ENCODE results near the gene CORO6. TPM values are rescaled to one million over a fixed set of nuclear protein-coding genes. Genes with fewer than 3 reads are reported as not detected.

Gene CORO6
- total and polyA plus RNA-seq, 2 of the 13 experiments (the other 11 are each of a cell fraction or from before 2014, with no cell fraction given): 0.42 to 0.82 TPM

DNA sequence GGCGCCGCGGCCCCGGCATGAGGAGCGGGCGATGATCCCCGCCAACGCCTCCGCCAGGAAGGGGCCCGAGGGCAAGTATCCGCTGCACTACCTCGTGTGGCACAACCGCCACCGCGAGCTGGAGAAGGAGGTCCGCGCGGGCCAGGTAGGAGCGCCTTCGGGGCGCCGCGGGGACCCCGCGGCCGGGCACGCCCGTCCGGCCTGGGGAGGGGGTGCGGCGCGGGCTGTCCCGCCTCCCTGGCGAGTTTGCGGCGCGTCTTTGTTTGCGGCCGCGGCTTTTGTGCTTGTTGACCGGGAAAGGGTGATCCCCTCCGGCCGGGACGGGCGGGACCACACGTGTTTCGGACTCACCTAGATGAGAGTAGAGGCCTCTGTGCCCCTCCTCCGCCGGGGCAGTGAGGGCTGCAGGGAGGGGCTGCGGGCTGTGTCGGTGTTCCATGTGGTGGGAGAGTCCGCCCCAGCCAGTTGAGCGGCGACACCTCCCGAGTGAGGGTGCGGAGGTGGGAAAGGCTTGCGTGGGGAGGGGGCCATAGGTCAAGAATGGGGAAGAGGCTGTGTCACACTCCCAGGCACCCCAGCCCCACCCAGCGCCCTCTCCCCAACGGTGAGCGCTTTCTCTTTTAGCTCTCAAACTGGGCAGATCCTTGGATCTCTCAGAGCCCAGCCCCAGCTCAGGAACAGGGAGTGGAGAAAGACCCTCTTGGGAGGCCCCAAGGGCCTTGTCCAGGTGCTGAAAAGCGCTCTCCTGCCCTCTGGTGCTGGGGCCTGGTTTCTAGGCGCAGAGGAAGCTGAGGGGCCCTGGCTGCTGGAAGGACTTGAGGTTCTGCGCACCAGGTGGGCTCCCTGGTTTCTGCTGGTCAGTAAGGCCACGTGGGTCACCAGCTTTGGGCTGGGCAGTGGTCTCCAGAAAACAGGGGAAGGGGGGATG, 28.9 kb downstream of the CORO6 start (continued):
- peak; percentile 61; the same call in 1 of the 2 replicates for TF ChIP-seq NRL (CRISPR knock-in tag; IDR thresholded peaks at IDR 0.05; ENCODE audit: borderline replicate concordance)
- TF ChIP-seq ZNF232 (CRISPR knock-in tag; IDR thresholded peaks at IDR 0.05; ENCODE audit: borderline replicate concordance): no peak
- TF ChIP-seq ZNF331 (CRISPR knock-in tag; IDR thresholded peaks at IDR 0.05): peak; percentile 38; the same call in 1 of the 2 replicates
- TF ChIP-seq ZNF782 (CRISPR knock-in tag; IDR thresholded peaks at IDR 0.05; ENCODE audit: borderline replicate concordance): no peak
- TF ChIP-seq SAP130 (CRISPR knock-in tag; IDR thresholded peaks at IDR 0.05; ENCODE audit: low read depth): peak; percentile 67; the same call in 1 of the 2 replicates
- TF ChIP-seq, protein P1, sequence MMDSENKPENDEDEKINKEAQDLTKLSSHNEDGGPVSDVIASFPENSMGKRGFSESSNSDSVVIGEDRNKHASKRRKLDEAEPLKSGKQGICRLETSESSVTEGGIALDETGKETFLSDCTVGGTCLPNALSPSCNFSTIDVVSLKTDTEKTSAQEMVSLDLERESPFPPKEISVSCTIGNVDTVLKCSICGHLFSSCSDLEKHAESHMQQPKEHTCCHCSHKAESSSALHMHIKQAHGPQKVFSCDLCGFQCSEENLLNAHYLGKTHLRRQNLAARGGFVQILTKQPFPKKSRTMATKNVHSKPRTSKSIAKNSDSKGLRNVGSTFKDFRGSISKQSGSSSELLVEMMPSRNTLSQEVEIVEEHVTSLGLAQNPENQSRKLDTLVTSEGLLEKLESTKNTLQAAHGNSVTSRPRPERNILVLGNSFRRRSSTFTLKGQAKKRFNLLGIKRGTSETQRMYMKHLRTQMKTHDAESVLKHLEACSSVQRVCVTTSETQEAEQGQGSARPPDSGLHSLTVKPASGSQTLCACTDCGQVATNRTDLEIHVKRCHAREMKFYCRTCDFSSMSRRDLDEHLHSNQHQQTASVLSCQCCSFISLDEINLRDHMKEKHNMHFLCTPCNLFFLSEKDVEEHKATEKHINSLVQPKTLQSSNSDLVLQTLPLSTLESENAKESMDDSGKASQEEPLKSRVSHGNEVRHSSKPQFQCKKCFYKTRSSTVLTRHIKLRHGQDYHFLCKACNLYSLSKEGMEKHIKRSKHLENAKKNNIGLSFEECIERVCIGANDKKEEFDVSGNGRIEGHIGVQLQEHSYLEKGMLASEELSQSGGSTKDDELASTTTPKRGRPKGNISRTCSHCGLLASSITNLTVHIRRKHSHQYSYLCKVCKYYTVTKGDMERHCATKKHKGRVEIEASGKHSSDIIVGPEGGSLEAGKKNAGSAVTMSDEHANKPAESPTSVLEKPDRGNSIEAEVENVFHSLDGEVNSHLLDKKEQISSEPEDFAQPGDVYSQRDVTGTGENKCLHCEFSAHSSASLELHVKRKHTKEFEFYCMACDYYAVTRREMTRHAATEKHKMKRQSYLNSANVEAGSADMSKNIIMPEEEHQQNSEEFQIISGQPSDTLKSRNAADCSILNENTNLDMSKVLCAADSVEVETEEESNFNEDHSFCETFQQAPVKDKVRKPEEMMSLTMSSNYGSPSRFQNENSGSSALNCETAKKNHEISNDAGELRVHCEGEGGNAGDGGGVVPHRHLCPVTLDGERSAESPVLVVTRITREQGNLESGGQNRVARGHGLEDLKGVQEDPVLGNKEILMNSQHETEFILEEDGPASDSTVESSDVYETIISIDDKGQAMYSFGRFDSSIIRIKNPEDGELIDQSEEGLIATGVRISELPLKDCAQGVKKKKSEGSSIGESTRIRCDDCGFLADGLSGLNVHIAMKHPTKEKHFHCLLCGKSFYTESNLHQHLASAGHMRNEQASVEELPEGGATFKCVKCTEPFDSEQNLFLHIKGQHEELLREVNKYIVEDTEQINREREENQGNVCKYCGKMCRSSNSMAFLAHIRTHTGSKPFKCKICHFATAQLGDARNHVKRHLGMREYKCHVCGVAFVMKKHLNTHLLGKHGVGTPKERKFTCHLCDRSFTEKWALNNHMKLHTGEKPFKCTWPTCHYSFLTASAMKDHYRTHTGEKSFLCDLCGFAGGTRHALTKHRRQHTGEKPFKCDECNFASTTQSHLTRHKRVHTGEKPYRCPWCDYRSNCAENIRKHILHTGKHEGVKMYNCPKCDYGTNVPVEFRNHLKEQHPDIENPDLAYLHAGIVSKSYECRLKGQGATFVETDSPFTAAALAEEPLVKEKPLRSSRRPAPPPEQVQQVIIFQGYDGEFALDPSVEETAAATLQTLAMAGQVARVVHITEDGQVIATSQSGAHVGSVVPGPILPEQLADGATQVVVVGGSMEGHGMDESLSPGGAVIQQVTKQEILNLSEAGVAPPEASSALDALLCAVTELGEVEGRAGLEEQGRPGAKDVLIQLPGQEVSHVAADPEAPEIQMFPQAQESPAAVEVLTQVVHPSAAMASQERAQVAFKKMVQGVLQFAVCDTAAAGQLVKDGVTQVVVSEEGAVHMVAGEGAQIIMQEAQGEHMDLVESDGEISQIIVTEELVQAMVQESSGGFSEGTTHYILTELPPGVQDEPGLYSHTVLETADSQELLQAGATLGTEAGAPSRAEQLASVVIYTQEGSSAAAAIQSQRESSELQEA (CRISPR knock-in tag; IDR thresholded peaks at IDR 0.05; ENCODE audit: not compliant biosample characterization): no peak
- TF ChIP-seq ZNF292 (CRISPR knock-in tag; IDR thresholded peaks at IDR 0.05; ENCODE audit: borderline replicate concordance, low read depth): no peak
- TF ChIP-seq LCORL (IDR thresholded peaks at IDR 0.05): no peak
- 0 out of 2 replicates have a peak, but pooled peaks have one; percentile 29 for TF ChIP-seq LCORL (CRISPR knock-in tag; IDR thresholded peaks at IDR 0.05)
- TF ChIP-seq ZNF180 (CRISPR knock-in tag; IDR thresholded peaks at IDR 0.05; ENCODE audit: borderline replicate concordance, low read depth): no peak
- TF ChIP-seq MXD4 (CRISPR knock-in tag; IDR thresholded peaks at IDR 0.05): no peak
- TF ChIP-seq, protein P2, sequence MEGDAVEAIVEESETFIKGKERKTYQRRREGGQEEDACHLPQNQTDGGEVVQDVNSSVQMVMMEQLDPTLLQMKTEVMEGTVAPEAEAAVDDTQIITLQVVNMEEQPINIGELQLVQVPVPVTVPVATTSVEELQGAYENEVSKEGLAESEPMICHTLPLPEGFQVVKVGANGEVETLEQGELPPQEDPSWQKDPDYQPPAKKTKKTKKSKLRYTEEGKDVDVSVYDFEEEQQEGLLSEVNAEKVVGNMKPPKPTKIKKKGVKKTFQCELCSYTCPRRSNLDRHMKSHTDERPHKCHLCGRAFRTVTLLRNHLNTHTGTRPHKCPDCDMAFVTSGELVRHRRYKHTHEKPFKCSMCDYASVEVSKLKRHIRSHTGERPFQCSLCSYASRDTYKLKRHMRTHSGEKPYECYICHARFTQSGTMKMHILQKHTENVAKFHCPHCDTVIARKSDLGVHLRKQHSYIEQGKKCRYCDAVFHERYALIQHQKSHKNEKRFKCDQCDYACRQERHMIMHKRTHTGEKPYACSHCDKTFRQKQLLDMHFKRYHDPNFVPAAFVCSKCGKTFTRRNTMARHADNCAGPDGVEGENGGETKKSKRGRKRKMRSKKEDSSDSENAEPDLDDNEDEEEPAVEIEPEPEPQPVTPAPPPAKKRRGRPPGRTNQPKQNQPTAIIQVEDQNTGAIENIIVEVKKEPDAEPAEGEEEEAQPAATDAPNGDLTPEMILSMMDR (CRISPR knock-in tag; IDR thresholded peaks at IDR 0.05): peak; percentile 74
- peak; percentile 28; the same call in 1 of the 2 replicates for TF ChIP-seq MEF2D (CRISPR knock-in tag; IDR thresholded peaks at IDR 0.05)
- peak; percentile 42; the same call in 1 of the 2 replicates for TF ChIP-seq SPEN (CRISPR knock-in tag; IDR thresholded peaks at IDR 0.05; ENCODE audit: low read depth)
- peak; percentile 95; the same call in 1 of the 2 replicates for TF ChIP-seq AHR (CRISPR knock-in tag; IDR thresholded peaks at IDR 0.05)
- TF ChIP-seq, protein P3, sequence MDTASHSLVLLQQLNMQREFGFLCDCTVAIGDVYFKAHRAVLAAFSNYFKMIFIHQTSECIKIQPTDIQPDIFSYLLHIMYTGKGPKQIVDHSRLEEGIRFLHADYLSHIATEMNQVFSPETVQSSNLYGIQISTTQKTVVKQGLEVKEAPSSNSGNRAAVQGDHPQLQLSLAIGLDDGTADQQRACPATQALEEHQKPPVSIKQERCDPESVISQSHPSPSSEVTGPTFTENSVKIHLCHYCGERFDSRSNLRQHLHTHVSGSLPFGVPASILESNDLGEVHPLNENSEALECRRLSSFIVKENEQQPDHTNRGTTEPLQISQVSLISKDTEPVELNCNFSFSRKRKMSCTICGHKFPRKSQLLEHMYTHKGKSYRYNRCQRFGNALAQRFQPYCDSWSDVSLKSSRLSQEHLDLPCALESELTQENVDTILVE (CRISPR knock-in tag; IDR thresholded peaks at IDR 0.05): peak; percentile 73
